ENCODE results near the gene ARID5B.

GRCh38 chr10:62062028-62062427 is 160.5 kb downstream of the ARID5B start:
- no peak for TF ChIP-seq POLR2A (IDR thresholded peaks at IDR 0.05)
- TF ChIP-seq CTCF (IDR thresholded peaks at IDR 0.05) = no peak

Measured in Peyer's patch (tissue), 4 donors.